BLaER1 treated with 17β-estradiol and CSF1 and Interleukin-3, amounts not matched to agents 10 nM and 100 nM (cell line): ENCODE results near the gene MYO1D.

Experiments
- H3K27ac ChIP-seq, 11 experiments: shearing (Covaris generic); formaldehyde crosslinking; 2 replicates each; pipeline ENCODE4 v1.8.1; 2022
- H3K27me3 ChIP-seq, 11 experiments: shearing (Covaris generic); formaldehyde crosslinking; 2 replicates each; pipeline ENCODE4 v1.8.1; 2022
- H3K36me3 ChIP-seq, 11 experiments: shearing (Covaris generic); formaldehyde crosslinking; 2 replicates each; pipeline ENCODE4 v1.8.1; 2022
- H3K4me1 ChIP-seq, 10 experiments: shearing (Covaris generic); formaldehyde crosslinking; 2 replicates each; pipeline ENCODE4 v1.8.1; 2022
- H3K4me2 ChIP-seq, 11 experiments: shearing (Covaris generic); formaldehyde crosslinking; 2 replicates each; pipeline ENCODE4 v1.8.1; 2022
- H3K4me3 ChIP-seq, 10 experiments: shearing (Covaris generic); formaldehyde crosslinking; 2 replicates each; pipeline ENCODE4 v1.8.1; 2022
- H3K9ac ChIP-seq, 11 experiments: shearing (Covaris generic); formaldehyde crosslinking; 2 replicates each; pipeline ENCODE4 v1.8.1; 2022
- H3K9me3 ChIP-seq, 11 experiments: shearing (Covaris generic); formaldehyde crosslinking; replicated peaks in 1 of 11; 2 replicates each; pipeline ENCODE4 v1.8.1; 2022
- H4K20me1 ChIP-seq, 11 experiments: shearing (Covaris generic); formaldehyde crosslinking; 2 replicates each; pipeline ENCODE4 v1.8.1; 2022
- Cebpa-rat ChIP-seq, 11 experiments: shearing (Covaris generic); IDR thresholded peaks; 2 replicates each; pipeline ENCODE4 v1.8.1; 2022

Gene MYO1D

GRCh38 chr17:32849879-32850278 lies 27.0 kb downstream of the MYO1D start:
- Histone ChIP-seq H3K27ac (no peak overlapping the region), H3K9ac (no peak overlapping the region), H4K20me1 (no peaks in the 10 kb centered on the region), H3K4me3 (no peak overlapping the region), H3K4me2 (no peak overlapping the region), H3K36me3 (no peaks in the 10 kb centered on the region), H3K9me3 (no peaks in the 10 kb centered on the region), H3K27me3 (no peaks in the 10 kb centered on the region), H3K4me1 (no peaks in the 10 kb centered on the region)
- TF ChIP-seq Cebpa-rat (IDR thresholded peaks at IDR 0.05): no peak

- Histone ChIP-seq H3K9me3 (no peaks in the 10 kb centered on the region), H3K9ac (no peak overlapping the region), H3K4me2 (no peak overlapping the region), H3K36me3 (no peaks in the 10 kb centered on the region), H3K27me3 (no peaks in the 10 kb centered on the region), H3K4me3 (no peak overlapping the region), H3K4me1 (no peaks in the 10 kb centered on the region), H3K27ac (no peak overlapping the region), H4K20me1 (no peaks in the 10 kb centered on the region)
- no peak for TF ChIP-seq Cebpa-rat (IDR thresholded peaks at IDR 0.05)
Observed at GRCh38 chr17:32847977-32848376, 28.9 kb downstream of the MYO1D start.

- Histone ChIP-seq H3K9ac (no peak overlapping the region), H3K27ac (no peak overlapping the region), H3K9me3 (no peaks in the 10 kb centered on the region), H3K4me1 (no peaks in the 10 kb centered on the region), H3K27me3 (no peaks in the 10 kb centered on the region), H3K4me3 (no peak overlapping the region), H4K20me1 (no peaks in the 10 kb centered on the region), H3K36me3 (no peaks in the 10 kb centered on the region), H3K4me2 (no peak overlapping the region)
- no peak for TF ChIP-seq Cebpa-rat (IDR thresholded peaks at IDR 0.05)
Observed at GRCh38 chr17:32846143-32846542, 30.8 kb downstream of the MYO1D start.

- no peak overlapping the region for H3K27ac ChIP-seq
- no peak overlapping the region for H3K4me2 ChIP-seq
- H4K20me1 ChIP-seq: no peaks in the 10 kb centered on the region
- H3K4me3 ChIP-seq: no peak overlapping the region
- no peaks in the 10 kb centered on the region for H3K4me1 ChIP-seq
- H3K36me3 ChIP-seq: no peaks in the 10 kb centered on the region
- no peak overlapping the region for H3K9ac ChIP-seq
- H3K9me3 ChIP-seq: no peaks in the 10 kb centered on the region
- no peaks in the 10 kb centered on the region for H3K27me3 ChIP-seq
- no peak for TF ChIP-seq Cebpa-rat (IDR thresholded peaks at IDR 0.05)
Observed at GRCh38 chr17:32840241-32840640, 36.7 kb downstream of the MYO1D start.

GRCh38 chr17:32836527-32836926 lies 40.4 kb downstream of the MYO1D start:
- Histone ChIP-seq H3K4me2 (no peak overlapping the region), H4K20me1 (0 out of 22 replicates have a peak, but pooled peaks cover 0 to 6% (median 0%) of the 10 kb centered on the region in 11 experiments), H3K9ac (no peak overlapping the region), H3K9me3 (peaks cover 0 to 3% (median 0%) of the 10 kb centered on the region in 11 experiments; a peak in 1 of 22 replicates), H3K4me1 (no peaks in the 10 kb centered on the region), H3K27ac (no peak overlapping the region), H3K4me3 (no peak overlapping the region), H3K27me3 (no peaks in the 10 kb centered on the region), H3K36me3 (no peaks in the 10 kb centered on the region)
- TF ChIP-seq Cebpa-rat (IDR thresholded peaks at IDR 0.05): no peak

GRCh38 chr17:32835291-32835761 lies 41.6 kb downstream of the MYO1D start:
- no peaks in the 10 kb centered on the region for H3K36me3 ChIP-seq
- no peaks in the 10 kb centered on the region for H3K27me3 ChIP-seq
- H3K4me3 ChIP-seq: no peak overlapping the region
- H3K27ac ChIP-seq: no peak overlapping the region
- H3K4me2 ChIP-seq: no peak overlapping the region
- 0 out of 22 replicates have a peak, but pooled peaks cover 0 to 6% (median 0%) of the 10 kb centered on the region in 11 experiments for H4K20me1 ChIP-seq
- peaks cover 0 to 3% (median 0%) of the 10 kb centered on the region in 11 experiments; a peak in 1 of 22 replicates for H3K9me3 ChIP-seq
- no peak for TF ChIP-seq Cebpa-rat (IDR thresholded peaks at IDR 0.05)
- H3K4me1 ChIP-seq: no peaks in the 10 kb centered on the region
- no peak overlapping the region for H3K9ac ChIP-seq

- Histone ChIP-seq H3K4me1 (no peaks in the 10 kb centered on the region), H3K4me3 (no peak overlapping the region), H3K4me2 (no peak overlapping the region), H4K20me1 (0 out of 22 replicates have a peak, but pooled peaks cover 0 to 6% (median 0%) of the 10 kb centered on the region in 11 experiments), H3K27ac (no peak overlapping the region), H3K27me3 (no peaks in the 10 kb centered on the region), H3K9ac (no peak overlapping the region), H3K9me3 (peaks cover 0 to 3% (median 0%) of the 10 kb centered on the region in 11 experiments; a peak in 1 of 22 replicates), H3K36me3 (no peaks in the 10 kb centered on the region)
- no peak for TF ChIP-seq Cebpa-rat (IDR thresholded peaks at IDR 0.05)
Observed at GRCh38 chr17:32834104-32834503, 42.8 kb downstream of the MYO1D start.

GRCh38 chr17:32833526-32833925 lies 43.4 kb downstream of the MYO1D start:
- no peak for TF ChIP-seq Cebpa-rat (IDR thresholded peaks at IDR 0.05)
- Histone ChIP-seq H3K4me1 (peaks cover 0 to 3% (median 0%) of the 10 kb centered on the region in 10 experiments; a peak in 2 of 20 replicates), H3K36me3 (no peaks in the 10 kb centered on the region), H3K9me3 (peaks cover 0 to 3% (median 0%) of the 10 kb centered on the region in 11 experiments; a peak in 1 of 22 replicates), H3K27me3 (no peaks in the 10 kb centered on the region), H3K9ac (no peak overlapping the region), H3K4me2 (no peak overlapping the region), H3K27ac (no peak overlapping the region), H4K20me1 (0 out of 22 replicates have a peak, but pooled peaks cover 0 to 6% (median 0%) of the 10 kb centered on the region in 11 experiments), H3K4me3 (no peak overlapping the region)

- H3K4me3 ChIP-seq: no peak overlapping the region
- peaks cover 0 to 3% (median 0%) of the 10 kb centered on the region in 11 experiments; a peak in 1 of 22 replicates for H3K9me3 ChIP-seq
- H4K20me1 ChIP-seq: 0 out of 22 replicates have a peak, but pooled peaks cover 0 to 6% (median 0%) of the 10 kb centered on the region in 11 experiments
- no peak overlapping the region for H3K9ac ChIP-seq
- TF ChIP-seq Cebpa-rat (IDR thresholded peaks at IDR 0.05): no peak
- no peak overlapping the region for H3K4me2 ChIP-seq
- no peaks in the 10 kb centered on the region for H3K27me3 ChIP-seq
- H3K27ac ChIP-seq: no peak overlapping the region
- H3K36me3 ChIP-seq: no peaks in the 10 kb centered on the region
- peaks cover 0 to 6% (median 0%) of the 10 kb centered on the region in 10 experiments; a peak in 2 of 20 replicates for H3K4me1 ChIP-seq
Observed at GRCh38 chr17:32833076-32833475, 43.8 kb downstream of the MYO1D start.
